Measurements from ENCODE around the gene TMEM72.

GRCh38 chr10:44934416-44935200 lies 23.5 kb downstream of the TMEM72 start:
- TF ChIP-seq POLR2A (IDR thresholded peaks at IDR 0.05; ENCODE audit: low read length) (no peak), GATA1 (IDR thresholded peaks at IDR 0.05; ENCODE audit: low read depth, low read length) (no peak)

Data from erythroblast (primary cell).